ENCODE data around the gene SNRNP200.

SNRNP200 gene

DNA sequence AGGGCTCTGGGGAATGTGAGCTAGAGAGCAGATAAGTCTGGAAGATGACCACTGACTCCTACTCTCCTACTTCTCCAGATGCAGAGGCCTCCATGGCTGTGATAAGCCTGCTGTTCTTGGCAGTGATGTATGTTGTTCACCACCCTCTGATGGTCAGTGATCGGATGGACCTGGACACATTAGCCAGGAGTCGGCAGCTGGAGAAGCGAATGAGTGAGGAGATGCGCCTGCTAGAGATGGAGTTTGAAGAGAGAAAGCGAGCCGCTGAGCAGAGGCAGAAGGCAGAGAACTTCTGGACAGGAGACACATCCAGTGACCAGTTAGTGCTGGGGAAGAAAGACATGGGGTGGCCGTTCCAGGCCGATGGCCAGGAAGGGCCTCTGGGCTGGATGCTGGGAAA lies 21.2 kb upstream of the SNRNP200 start:
- H3K4me3 ChIP-seq (replicated peaks in 1 of 2; ENCODE audit: low read depth in 2 of 2, low read length in 2 of 2): no peak overlapping the region
- no peak for DNase-seq (ENCODE audit: low read depth in 2 of 2)
- TF ChIP-seq, protein P1, sequence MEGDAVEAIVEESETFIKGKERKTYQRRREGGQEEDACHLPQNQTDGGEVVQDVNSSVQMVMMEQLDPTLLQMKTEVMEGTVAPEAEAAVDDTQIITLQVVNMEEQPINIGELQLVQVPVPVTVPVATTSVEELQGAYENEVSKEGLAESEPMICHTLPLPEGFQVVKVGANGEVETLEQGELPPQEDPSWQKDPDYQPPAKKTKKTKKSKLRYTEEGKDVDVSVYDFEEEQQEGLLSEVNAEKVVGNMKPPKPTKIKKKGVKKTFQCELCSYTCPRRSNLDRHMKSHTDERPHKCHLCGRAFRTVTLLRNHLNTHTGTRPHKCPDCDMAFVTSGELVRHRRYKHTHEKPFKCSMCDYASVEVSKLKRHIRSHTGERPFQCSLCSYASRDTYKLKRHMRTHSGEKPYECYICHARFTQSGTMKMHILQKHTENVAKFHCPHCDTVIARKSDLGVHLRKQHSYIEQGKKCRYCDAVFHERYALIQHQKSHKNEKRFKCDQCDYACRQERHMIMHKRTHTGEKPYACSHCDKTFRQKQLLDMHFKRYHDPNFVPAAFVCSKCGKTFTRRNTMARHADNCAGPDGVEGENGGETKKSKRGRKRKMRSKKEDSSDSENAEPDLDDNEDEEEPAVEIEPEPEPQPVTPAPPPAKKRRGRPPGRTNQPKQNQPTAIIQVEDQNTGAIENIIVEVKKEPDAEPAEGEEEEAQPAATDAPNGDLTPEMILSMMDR (IDR thresholded peaks at IDR 0.05; ENCODE audit: low read depth, low read length): no peak

DNA sequence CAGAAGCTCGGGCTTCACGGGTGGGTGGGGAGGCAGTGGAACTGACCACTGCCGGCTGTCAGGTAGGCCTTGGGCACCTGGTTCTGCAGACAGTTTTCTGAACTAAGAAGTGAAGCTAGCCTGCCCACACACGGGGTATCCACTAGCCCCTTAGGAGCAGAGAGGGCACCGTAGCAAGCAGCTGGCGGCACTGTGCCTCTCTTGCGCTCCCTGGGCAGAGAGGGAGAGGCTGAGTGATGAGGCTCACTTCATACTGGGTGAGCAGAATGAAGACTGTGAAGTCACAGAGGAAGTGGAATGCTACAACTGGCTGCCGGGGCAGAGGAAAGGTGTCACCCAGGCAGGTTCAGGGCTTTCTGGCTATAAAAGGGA lies 20.5 kb upstream of the SNRNP200 start:
- H3K4me3 ChIP-seq (replicated peaks in 1 of 2; ENCODE audit: low read depth in 2 of 2, low read length in 2 of 2): peak overlapping the region in 1 of 2 donors; percentile 50
- DNase-seq (ENCODE audit: low read depth in 2 of 2): no peak
- TF ChIP-seq, protein P1 (IDR thresholded peaks at IDR 0.05; ENCODE audit: low read depth, low read length): no peak

DNA sequence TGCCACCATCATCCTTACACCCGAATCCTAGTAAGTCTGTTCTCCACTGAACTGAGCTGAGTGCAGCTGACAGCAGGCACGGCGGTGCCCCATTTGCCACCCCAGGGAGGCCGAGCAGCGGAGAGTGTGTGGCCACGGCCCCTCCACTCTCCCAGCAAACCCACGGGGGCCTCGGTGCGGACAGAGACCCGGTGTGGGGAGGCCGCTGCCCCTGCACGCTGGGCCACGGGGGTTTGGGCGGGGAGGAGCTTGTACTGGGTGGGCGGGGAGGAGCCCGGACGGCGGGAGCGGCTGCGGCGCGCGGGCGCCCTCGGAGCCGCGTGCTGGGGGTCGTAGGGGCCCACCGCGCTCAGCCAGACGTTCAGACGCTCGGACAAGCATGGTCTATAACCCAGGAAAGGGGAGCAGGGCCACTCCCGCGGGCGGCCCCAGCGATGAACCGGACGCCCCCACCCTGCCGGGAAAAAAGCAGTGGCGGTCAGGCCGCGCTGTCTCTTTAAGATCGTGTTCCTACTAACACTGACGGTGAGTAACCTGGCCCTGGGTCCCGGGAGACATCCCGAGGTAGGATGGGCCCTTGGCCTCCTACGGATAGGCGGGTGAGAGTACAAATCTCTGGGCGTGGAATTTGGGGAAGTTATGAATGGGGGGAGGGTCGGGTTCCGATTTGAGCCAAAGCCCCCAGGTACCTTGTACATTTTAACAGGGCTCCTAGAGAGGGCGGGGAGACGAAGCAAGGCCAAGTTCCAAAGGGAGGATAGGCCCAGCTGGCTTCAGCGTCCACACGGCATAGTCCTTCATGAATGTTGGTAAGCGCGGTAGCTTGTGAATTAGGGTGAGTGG lies 19.9 kb upstream of the SNRNP200 start, which contains the start of gene ITPRIPL1:
ITPRIPL1 (plus strand) TSS at position 277 of the 843 bp plus-strand sequence; CDS start at position 800, 523 bp downstream.
- peak in 1 of 2 donors; percentile 32 for DNase-seq (ENCODE audit: low read depth in 2 of 2)
- TF ChIP-seq, protein P1 (IDR thresholded peaks at IDR 0.05; ENCODE audit: low read depth, low read length): no peak
- H3K4me3 ChIP-seq (replicated peaks in 1 of 2; ENCODE audit: low read depth in 2 of 2, low read length in 2 of 2): peak within 1 kb of the TSS; percentile 46 to 50

DNA sequence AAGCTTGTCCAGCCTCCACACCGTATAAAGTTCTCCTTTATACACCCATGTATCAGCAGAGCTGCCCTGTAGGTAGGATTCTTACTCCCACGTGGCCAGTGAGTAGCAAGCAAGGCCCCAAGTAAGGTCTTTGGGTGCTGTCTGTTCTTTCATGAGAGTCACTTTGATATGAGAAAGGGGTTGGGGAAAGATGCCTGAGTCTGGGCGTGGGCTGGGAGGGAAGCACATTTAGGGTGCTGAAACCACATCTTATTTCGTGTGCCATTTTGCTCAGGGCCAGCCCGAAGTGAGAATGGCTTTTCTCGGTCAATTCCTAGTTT lies 19.3 kb upstream of the SNRNP200 start:
- TF ChIP-seq, protein P1 (IDR thresholded peaks at IDR 0.05; ENCODE audit: low read depth, low read length): no peak
- no peak for DNase-seq (ENCODE audit: low read depth in 2 of 2)
- H3K4me3 ChIP-seq (replicated peaks in 1 of 2; ENCODE audit: low read depth in 2 of 2, low read length in 2 of 2): peak overlapping the region; percentile 46 to 50

DNA sequence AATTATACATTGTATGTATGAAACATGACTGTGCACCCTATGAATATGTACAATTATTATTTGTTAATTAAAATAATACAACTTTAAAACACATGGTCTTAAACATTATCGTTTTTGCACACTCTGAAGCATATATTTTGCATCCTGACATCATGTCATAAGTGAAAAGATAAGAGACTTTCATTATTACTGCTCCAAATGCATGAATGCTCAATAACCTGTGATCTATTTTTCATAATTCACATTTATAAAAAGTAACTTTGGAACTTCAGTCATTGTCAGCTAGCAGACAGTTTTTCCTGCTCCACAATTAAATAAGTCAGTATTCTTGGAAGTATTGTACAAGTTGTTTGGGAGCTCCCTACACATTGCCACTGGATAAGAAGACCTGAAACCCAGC lies 18.5 kb upstream of the SNRNP200 start:
- DNase-seq (ENCODE audit: low read depth in 2 of 2): no peak
- TF ChIP-seq, protein P1 (IDR thresholded peaks at IDR 0.05; ENCODE audit: low read depth, low read length): no peak

DNA sequence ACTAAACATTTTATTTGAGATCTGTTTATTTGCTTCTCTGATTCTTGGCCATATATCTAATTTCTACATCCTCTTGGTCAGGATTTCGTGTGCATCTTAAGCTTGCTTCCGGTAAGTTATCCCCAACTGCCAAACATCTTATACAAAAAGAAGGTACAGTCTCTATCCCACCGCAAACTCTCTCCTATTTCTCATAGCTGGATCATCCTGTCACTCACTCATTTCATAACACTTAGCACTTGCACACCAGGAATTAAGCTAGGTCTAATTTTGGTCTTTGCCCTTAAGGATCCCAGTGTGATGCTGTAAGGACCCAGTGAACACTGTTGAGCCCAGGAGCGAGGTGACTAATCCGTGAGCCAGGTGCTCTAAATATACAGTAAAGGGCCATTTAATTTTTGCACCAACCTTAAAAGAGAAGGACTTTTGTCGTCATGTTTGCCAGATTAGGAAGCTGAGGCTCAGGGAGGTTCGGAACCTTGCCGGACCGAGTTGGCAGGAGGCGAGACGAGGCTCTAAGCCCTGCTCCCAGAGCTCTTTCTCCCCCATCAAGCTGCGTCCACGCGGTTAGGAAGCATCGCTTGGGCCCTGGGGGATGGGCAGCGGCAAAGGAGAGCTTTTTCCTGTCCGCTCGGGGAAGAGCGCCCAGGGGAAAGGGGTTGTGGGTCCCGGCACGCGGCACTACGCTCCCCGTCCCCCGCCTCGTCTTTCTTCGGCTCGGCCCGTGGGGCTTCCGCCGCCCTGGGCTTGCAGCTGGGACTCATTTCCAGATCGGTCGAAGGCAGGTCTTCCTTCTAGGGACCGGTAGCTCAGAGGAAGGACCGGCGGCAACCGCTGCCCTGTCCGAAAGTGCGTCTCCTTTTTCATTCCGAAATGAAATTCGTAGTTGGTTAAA lies 15.6 kb upstream of the SNRNP200 start:
- TF ChIP-seq, protein P1 (IDR thresholded peaks at IDR 0.05; ENCODE audit: low read depth, low read length): no peak
- DNase-seq (ENCODE audit: low read depth in 2 of 2): peak; percentile 29 to 34
- peak overlapping the region; percentile 55 to 63 for H3K4me3 ChIP-seq (replicated peaks in 1 of 2; ENCODE audit: low read depth in 2 of 2, low read length in 2 of 2)

More for the DNA sequence above, 18.5 kb upstream of the SNRNP200 start:
- H3K4me3 ChIP-seq (replicated peaks in 1 of 2; ENCODE audit: low read depth in 2 of 2, low read length in 2 of 2): no peak overlapping the region
